Kidney tubule cell (primary cell): Measurements from ENCODE around the gene UBE2I.
A peak's percentile ranks its signal among the peaks of the same experiment; 100 is the strongest.

Experiments
- DNase-seq: peaks from one replicate; pipeline ENCODE4 v3.0.0-alpha.2; 2018; ENCODE audit warnings: low spot score

UBE2I gene

DNA sequence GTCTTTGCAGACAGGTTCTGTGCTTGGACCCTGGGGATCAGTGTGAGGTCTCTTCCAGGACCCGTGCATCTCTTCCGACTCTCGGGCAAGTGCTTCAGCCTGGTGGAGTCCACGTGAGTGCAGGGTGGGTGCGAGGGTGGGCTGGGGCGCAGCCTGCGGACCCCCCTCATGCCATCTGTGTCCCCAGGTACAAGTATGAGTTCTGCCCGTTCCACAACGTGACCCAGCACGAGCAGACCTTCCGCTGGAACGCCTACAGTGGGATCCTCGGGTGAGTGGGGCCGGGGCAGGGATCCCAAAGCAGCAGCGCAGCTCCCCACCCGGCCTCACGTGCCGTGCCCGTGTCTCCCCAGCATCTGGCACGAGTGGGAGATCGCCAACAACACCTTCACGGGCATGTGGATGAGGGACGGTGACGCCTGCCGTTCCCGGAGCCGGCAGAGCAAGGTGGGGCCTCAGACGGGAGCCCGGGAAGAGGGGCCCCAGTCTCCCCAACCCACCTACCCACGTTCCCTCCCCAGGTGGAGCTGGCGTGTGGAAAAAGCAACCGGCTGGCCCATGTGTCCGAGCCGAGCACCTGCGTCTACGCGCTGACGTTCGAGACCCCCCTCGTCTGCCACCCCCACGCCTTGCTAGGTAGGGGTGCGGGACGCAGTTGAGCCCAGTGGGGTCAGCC, 52.4 kb downstream of the UBE2I start:
- no peak for DNase-seq

DNA sequence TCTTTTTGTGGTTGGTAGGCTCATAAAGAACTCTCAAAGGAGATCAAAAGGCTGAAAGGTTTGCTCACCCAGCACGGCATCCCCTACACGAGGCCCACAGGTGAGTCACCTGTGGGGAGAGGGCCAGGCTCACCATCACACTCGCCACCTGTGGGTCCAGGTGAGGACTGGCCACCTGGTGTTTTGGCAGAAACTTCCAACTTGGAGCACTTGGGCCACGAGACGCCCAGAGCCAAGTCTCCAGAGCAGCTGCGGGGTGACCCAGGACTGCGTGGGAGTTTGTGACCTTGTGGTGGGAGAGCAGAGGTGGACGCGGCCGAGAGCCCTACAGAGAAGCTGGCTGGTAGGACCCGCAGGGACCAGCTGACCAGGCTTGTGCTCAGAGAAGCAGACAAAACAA, 53.4 kb downstream of the UBE2I start:
- DNase-seq: peak; percentile 15

GRCh38 chr16:1363501-1364041, 54.1 kb downstream of the UBE2I start:
- DNase-seq: peak; percentile 60

DNA sequence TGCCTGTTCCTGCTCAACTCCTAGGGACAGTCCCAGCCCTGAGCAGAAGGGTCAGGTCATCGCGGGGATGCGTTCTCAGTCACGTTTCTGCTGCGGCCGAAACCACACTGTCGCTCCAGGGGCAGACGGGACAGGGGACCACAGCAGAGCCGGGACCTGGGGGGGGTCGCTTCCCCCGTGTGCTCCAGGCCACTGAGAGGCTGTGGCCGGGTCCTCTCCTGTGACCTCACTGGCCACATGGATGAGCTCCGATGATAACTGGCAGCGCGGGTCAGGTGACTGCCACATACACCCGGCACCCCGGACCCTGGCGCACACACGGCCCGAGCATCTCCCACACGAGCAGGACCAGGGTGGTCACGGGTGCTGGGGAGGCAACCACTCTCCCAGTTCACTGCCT, 55.1 kb downstream of the UBE2I start:
- no peak for DNase-seq

DNA sequence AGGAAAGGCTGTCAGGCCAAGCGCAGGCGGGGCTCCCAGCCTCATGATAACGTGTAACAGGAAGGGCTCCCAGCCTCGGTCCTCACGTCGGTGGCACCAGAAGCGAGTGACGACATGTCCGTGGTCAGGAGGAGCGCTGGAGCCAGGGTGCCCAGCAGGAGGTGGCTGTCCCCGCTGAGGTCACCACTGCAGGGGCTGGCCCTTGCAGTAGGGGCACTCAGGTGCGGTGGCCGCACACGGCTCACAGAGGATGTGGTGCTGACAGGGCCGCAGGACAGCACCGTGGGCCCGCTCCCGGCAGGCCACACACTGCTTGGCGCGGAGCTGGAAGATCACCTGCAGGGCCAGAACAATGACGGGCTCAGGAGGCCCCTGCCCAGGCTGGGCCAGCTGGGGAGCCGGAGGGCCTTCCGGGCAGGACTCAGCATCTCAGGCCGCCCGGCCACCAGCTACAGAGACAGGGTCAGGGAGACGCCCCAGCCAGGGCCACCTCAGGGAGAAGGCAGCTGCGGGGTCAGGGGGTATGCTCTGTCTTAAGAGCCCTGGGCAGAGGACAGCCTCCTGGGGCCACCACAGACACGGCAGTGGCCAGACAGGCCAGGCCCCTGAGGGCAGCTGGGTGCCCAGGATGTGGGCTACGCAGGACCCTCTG, 56.8 kb downstream of the UBE2I start:
- no peak for DNase-seq

- DNase-seq: no peak
These were observed 57.4 kb downstream of the UBE2I start for GRCh38 chr16:1366712-1367299.

GRCh38 chr16:1367486-1368174, 58.2 kb downstream of the UBE2I start:
- no peak for DNase-seq

- DNase-seq: no peak
These were observed 61.9 kb downstream of the UBE2I start for GRCh38 chr16:1371054-1371978.

DNA sequence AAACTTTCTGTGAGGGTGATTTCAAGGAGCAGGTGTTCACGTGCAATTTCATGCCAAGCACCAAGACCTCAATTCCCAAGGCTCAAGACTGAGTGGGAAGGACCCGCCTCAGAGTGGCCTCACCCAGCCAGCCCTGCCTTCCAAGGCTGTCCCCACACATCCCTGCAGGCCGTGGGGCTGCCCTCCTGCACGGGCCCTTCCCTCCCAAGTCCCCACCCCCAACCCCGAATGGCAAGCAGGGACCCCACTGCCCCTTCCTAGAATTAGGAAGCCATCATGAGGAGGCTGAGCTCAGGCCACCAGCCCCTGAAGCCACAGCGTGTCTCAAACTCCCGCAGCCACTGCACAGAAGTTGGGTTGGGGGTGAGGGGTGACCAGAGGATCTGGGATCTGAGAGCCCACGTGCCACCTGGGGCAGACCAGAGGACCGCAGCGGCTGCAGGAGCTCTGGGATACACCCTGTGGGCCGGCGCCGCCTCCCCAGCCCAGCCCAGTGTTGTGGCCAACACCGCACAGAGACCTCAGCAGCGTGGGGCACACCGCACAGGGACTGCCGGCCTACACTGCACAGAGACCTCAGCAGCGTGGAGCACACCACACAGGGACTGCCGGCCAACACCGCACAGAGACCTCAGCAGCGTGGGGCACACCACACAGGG, 63.0 kb downstream of the UBE2I start:
- no peak for DNase-seq

- DNase-seq: no peak
These were observed 65.2 kb downstream of the UBE2I start for GRCh38 chr16:1374418-1375297.

- DNase-seq: no peak
These were observed 65.8 kb downstream of the UBE2I start for GRCh38 chr16:1375298-1375640.

- DNase-seq: no peak
These were observed 66.4 kb downstream of the UBE2I start for GRCh38 chr16:1375741-1376410.
